HG03135 (cell line): ENCODE data around the gene MYL7.

Source experiments
- ATAC-seq: cut with Tn5 transposase; IDR thresholded peaks from one replicate; pipeline ENCODE4 v1.9.1; 2021; ENCODE audit warnings: mild to moderate bottlenecking, moderate library complexity; ENCODE audit not compliant: unreplicated experiment

Gene MYL7

GRCh38 chr7:44112997-44113763, 28.0 kb downstream of the MYL7 start:
- ATAC-seq, result no peak

- ATAC-seq, result no peak
These were observed 28.7 kb downstream of the MYL7 start for GRCh38 chr7:44112231-44112996.

- no peak for ATAC-seq
These were observed 29.4 kb downstream of the MYL7 start for GRCh38 chr7:44111761-44112160.

- no peak for ATAC-seq
These were observed 30.2 kb downstream of the MYL7 start for GRCh38 chr7:44110719-44111635.

- ATAC-seq, result no peak
These were observed 31.1 kb downstream of the MYL7 start for GRCh38 chr7:44109991-44110390.

GRCh38 chr7:44108768-44109750, 32.1 kb downstream of the MYL7 start:
- no peak for ATAC-seq

- no peak for ATAC-seq
These were observed 33.0 kb downstream of the MYL7 start for GRCh38 chr7:44107961-44108767.

GRCh38 chr7:44107116-44107960, 33.8 kb downstream of the MYL7 start:
- no peak for ATAC-seq

- ATAC-seq, result no peak
These were observed 34.6 kb downstream of the MYL7 start for GRCh38 chr7:44106311-44107065.

GRCh38 chr7:44105832-44106231, 35.3 kb downstream of the MYL7 start:
- no peak for ATAC-seq

- no peak for ATAC-seq
These were observed 36.0 kb downstream of the MYL7 start for GRCh38 chr7:44104860-44105771.

GRCh38 chr7:44103923-44104859, 36.9 kb downstream of the MYL7 start, which contains the start of gene AEBP1:
Gene AEBP1 (plus strand): TSS chr7:44104345. CDS start chr7:44104666, 321 bp downstream.
- ATAC-seq, result no peak

- ATAC-seq, result no peak
These were observed 37.6 kb downstream of the MYL7 start for GRCh38 chr7:44103566-44103922.

GRCh38 chr7:44102846-44103565, 38.1 kb downstream of the MYL7 start:
- no peak for ATAC-seq
